Bronchial epithelial cell (primary cell): Measurements from ENCODE around the gene ZFAND2B. TPM values are rescaled to one million over a fixed set of nuclear protein-coding genes. Genes with fewer than 3 reads are reported as not detected.
A peak's percentile ranks its signal among the peaks of the same experiment; 100 is the strongest.

Experiments
- DNase-seq: peaks from one replicate; pipeline ENCODE4 v3.0.0-alpha.2; 2010; ENCODE audit warnings: low read depth
- FAIRE-seq: peaks from 2 replicates; lab custom pipeline; 2011; peaks lifted over from hg19 to GRCh38; lab: Jason Lieb, UNC
- H3K27me3 ChIP-seq: 2 replicates; pipeline ENCODE4 v1.5.1; 2011; ENCODE audit warnings: low read length; ENCODE audit not compliant: control insufficient read depth, insufficient read depth
- H3K36me3 ChIP-seq: 2 replicates; pipeline ENCODE4 v1.5.1; 2011; ENCODE audit warnings: low read length; ENCODE audit not compliant: control insufficient read depth, insufficient read depth
- H3K4me3 ChIP-seq: 2 replicates; pipeline ENCODE4 v1.5.1; 2011; ENCODE audit warnings: mild to moderate bottlenecking, low read depth, low read length, control low read depth
- CTCF ChIP-seq: IDR thresholded peaks from 2 replicates; pipeline ENCODE4 v1.5.1; 2011; ENCODE audit warnings: mild to moderate bottlenecking, moderate library complexity, low read length, control low read depth, inconsistent platforms; ENCODE audit not compliant: insufficient read depth, severe bottlenecking
- total RNA-seq: library from RNA; depleted of rRNA; stranded (reverse); fragments of >200 nt; gene quantifications from 2 replicates; pipeline ENCODE4 v1.2.1, GENCODE V29; 2014

Gene ZFAND2B
- total RNA-seq, 1 donor from 2014 or later, result 59.8 TPM

- Histone ChIP-seq H3K27me3 (no peaks in the 10 kb centered on the region), H3K4me3 (no peak overlapping the region), H3K36me3 (peaks cover 53% of the 10 kb centered on the region)
- DNase-seq (no peak), FAIRE-seq (peak; percentile 47)
- no peak for TF ChIP-seq CTCF
Observed at GRCh38 chr2:219214141-219214540, 7.6 kb downstream of the ZFAND2B start.

GRCh38 chr2:219214786-219215185, 8.2 kb downstream of the ZFAND2B start:
- FAIRE-seq, result no peak

GRCh38 chr2:219215871-219216534, 9.4 kb downstream of the ZFAND2B start:
- DNase-seq (no peak), FAIRE-seq (no peak)
- no peak overlapping the region for H3K4me3 ChIP-seq
- no peaks in the 10 kb centered on the region for H3K27me3 ChIP-seq
- no peak for TF ChIP-seq CTCF
- peaks cover 45% of the 10 kb centered on the region for H3K36me3 ChIP-seq

More at GRCh38 chr2:219214786-219215185, 8.2 kb downstream of the ZFAND2B start:
- TF ChIP-seq CTCF, result no peak
- Histone ChIP-seq H3K27me3 (no peaks in the 10 kb centered on the region), H3K36me3 (peaks cover 48% of the 10 kb centered on the region), H3K4me3 (no peak overlapping the region)
- no peak for DNase-seq

- H3K4me3 ChIP-seq, result no peak overlapping the region
- no peak for TF ChIP-seq CTCF
- FAIRE-seq (no peak), DNase-seq (no peak)
- H3K27me3 ChIP-seq, result no peaks in the 10 kb centered on the region
- peaks cover 44% of the 10 kb centered on the region for H3K36me3 ChIP-seq
Observed at GRCh38 chr2:219216535-219216915, 9.9 kb downstream of the ZFAND2B start.

- Histone ChIP-seq H3K27me3 (no peaks in the 10 kb centered on the region), H3K36me3 (peaks cover 48% of the 10 kb centered on the region), H3K4me3 (peak overlapping the region; percentile 75)
- DNase-seq (peak; percentile 51), FAIRE-seq (no peak)
- peak; percentile 1 for TF ChIP-seq CTCF
Observed at GRCh38 chr2:219218217-219218731, 11.7 kb downstream of the ZFAND2B start.
